Astrocyte (in vitro differentiated cells and primary cell): ENCODE measurements around the gene ST8SIA6. TPM values are rescaled to one million over a fixed set of nuclear protein-coding genes. Genes with fewer than 3 reads are reported as not detected.
A peak's percentile ranks its signal among the peaks of the same experiment; 100 is the strongest.

Source experiments
- DNase-seq: peaks from one replicate; pipeline ENCODE4 v3.0.0-alpha.2; 2010; ENCODE audit warnings: low read depth
- FAIRE-seq: peaks from 2 replicates; lab custom pipeline; 2011; peaks lifted over from hg19 to GRCh38; lab: Jason Lieb, UNC
- H2AFZ ChIP-seq: 2 replicates; pipeline ENCODE4 v1.6.0; 2012; ENCODE audit warnings: low read depth, low read length, inconsistent platforms
- H3K27ac ChIP-seq: 2 replicates; pipeline ENCODE4 v1.5.1; 2011; ENCODE audit warnings: low read depth, low read length, inconsistent platforms
- H3K27me3 ChIP-seq: 2 replicates; pipeline ENCODE4 v1.6.0; 2011; ENCODE audit warnings: low read length, inconsistent platforms; ENCODE audit not compliant: insufficient read depth
- H3K36me3 ChIP-seq: 2 replicates; pipeline ENCODE4 v1.5.1; 2011; ENCODE audit warnings: low read length, inconsistent platforms; ENCODE audit not compliant: insufficient read depth
- H3K4me1 ChIP-seq: 2 replicates; pipeline ENCODE4 v1.5.1; 2011; ENCODE audit warnings: low read length, inconsistent platforms; ENCODE audit not compliant: insufficient read depth
- H3K4me2 ChIP-seq: 2 replicates; pipeline ENCODE4 v1.6.0; 2012; ENCODE audit warnings: low read length, inconsistent platforms
- H3K4me3 ChIP-seq: 2 replicates; pipeline ENCODE4 v1.5.1; 2011; ENCODE audit warnings: low read depth, mild to moderate bottlenecking, low read length, inconsistent platforms; ENCODE audit not compliant: insufficient read depth
- H3K79me2 ChIP-seq: 2 replicates; pipeline ENCODE4 v1.6.0; 2012; ENCODE audit warnings: mild to moderate bottlenecking, low read length, inconsistent platforms; ENCODE audit not compliant: insufficient read depth
- H3K9ac ChIP-seq: 2 replicates; pipeline ENCODE4 v1.6.0; 2012; ENCODE audit warnings: mild to moderate bottlenecking, low read length, inconsistent platforms
- H3K9me3 ChIP-seq: 2 replicates; pipeline ENCODE4 v1.5.1; 2012; ENCODE audit warnings: low read depth, mild to moderate bottlenecking, low read length, inconsistent platforms; ENCODE audit not compliant: insufficient read depth
- H4K20me1 ChIP-seq: 2 replicates; pipeline ENCODE4 v1.6.0; 2012; ENCODE audit warnings: low read length, inconsistent platforms; ENCODE audit not compliant: insufficient read depth
- H3K27ac Mint-ChIP-seq: one replicate; pipeline ENCODE4 v1.8.0; 2021; ENCODE audit warnings: mild to moderate bottlenecking, mixed read lengths; ENCODE audit not compliant: unreplicated experiment
- H3K27me3 Mint-ChIP-seq: one replicate; pipeline ENCODE4 v1.8.0; 2021; ENCODE audit warnings: low read depth, mixed read lengths; ENCODE audit not compliant: unreplicated experiment
- H3K36me3 Mint-ChIP-seq: one replicate; pipeline ENCODE4 v1.8.0; 2021; ENCODE audit warnings: low read depth, mixed read lengths; ENCODE audit not compliant: unreplicated experiment
- H3K4me1 Mint-ChIP-seq: one replicate; pipeline ENCODE4 v1.8.0; 2021; ENCODE audit warnings: low read depth, mixed read lengths; ENCODE audit not compliant: unreplicated experiment
- H3K4me3 Mint-ChIP-seq: one replicate; pipeline ENCODE4 v1.8.0; 2021; ENCODE audit warnings: mild to moderate bottlenecking, moderate library complexity, mixed read lengths; ENCODE audit not compliant: unreplicated experiment
- H3K9me3 Mint-ChIP-seq: one replicate; pipeline ENCODE4 v1.8.0; 2021; ENCODE audit warnings: mild to moderate bottlenecking, mixed read lengths; ENCODE audit not compliant: unreplicated experiment
- EZH2 ChIP-seq: IDR thresholded peaks from 2 replicates; pipeline ENCODE4 v1.6.1; 2012; ENCODE audit warnings: mild to moderate bottlenecking, low read length, inconsistent platforms; ENCODE audit not compliant: insufficient read depth
- total RNA-seq: library from RNA; stranded (reverse); gene quantifications from 2 replicates; pipeline ENCODE4 v1.2.1, GENCODE V29; 2021
- TF ChIP-seq, protein P1 (sequence below): IDR thresholded peaks from 2 replicates; pipeline ENCODE4 v1.5.1; 2011; ENCODE audit warnings: low read depth, mild to moderate bottlenecking, inconsistent platforms, low read length, moderate library complexity; ENCODE audit not compliant: insufficient read depth

ST8SIA6 gene
- total RNA-seq, 1 donor from 2014 or later = not detected

DNA sequence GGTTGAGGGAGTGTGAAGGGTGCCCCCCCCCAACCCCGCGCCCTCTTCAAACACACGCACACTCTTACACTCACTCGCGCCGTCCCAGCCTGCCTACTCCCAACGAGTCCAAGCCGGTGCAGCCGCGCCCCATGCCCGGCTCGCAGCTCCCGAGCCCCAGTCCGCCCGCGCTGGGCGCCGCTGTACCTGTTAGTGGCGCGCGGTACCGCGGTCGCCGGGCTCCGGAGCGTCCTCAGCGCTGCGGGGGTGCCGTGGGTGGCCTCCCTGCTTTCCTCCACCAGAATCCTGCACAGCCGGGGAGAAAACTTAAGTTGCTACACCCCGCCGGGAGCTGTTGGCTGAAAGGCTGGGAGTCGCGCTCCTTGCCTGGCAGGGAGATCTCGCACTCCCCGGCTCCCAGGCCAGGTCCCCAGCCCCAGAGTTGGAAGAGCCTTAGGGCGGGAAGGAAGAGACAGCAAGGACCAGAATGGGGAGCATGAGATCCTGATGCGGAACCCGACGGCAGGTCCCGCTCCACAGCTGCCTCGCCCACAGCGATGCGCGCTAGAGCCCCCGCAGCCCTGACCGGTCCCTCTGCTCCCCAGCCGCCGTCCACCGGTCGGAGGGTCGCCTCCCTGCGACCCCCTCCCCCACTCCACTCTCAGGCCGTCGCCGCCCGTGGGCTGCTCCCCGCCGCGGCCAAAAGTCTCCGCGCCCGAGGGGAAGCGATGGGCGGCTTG is 863 bp downstream of the ST8SIA6 start:
- peak overlapping the region; percentile 50 for H3K4me3 ChIP-seq
- H3K4me1 ChIP-seq = no peaks in the 10 kb centered on the region
- Mint-ChIP-seq H3K4me3 (peak overlapping the region; percentile 76), H3K27me3 (peaks cover 36% of the 10 kb centered on the region), H3K27ac (no peak overlapping the region), H3K36me3 (peaks cover 5% of the 10 kb centered on the region), H3K4me1 (no peaks in the 10 kb centered on the region), H3K9me3 (peaks cover 26% of the 10 kb centered on the region)
- peak; percentile 47 for TF ChIP-seq EZH2
- TF ChIP-seq, protein P1, sequence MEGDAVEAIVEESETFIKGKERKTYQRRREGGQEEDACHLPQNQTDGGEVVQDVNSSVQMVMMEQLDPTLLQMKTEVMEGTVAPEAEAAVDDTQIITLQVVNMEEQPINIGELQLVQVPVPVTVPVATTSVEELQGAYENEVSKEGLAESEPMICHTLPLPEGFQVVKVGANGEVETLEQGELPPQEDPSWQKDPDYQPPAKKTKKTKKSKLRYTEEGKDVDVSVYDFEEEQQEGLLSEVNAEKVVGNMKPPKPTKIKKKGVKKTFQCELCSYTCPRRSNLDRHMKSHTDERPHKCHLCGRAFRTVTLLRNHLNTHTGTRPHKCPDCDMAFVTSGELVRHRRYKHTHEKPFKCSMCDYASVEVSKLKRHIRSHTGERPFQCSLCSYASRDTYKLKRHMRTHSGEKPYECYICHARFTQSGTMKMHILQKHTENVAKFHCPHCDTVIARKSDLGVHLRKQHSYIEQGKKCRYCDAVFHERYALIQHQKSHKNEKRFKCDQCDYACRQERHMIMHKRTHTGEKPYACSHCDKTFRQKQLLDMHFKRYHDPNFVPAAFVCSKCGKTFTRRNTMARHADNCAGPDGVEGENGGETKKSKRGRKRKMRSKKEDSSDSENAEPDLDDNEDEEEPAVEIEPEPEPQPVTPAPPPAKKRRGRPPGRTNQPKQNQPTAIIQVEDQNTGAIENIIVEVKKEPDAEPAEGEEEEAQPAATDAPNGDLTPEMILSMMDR = no peak
- DNase-seq (peak; percentile 31), FAIRE-seq (no peak)
- peak overlapping the region; percentile 57 for H3K9ac ChIP-seq
- H4K20me1 ChIP-seq = no peaks in the 10 kb centered on the region
- H3K9me3 ChIP-seq = peaks cover 6% of the 10 kb centered on the region
- no peaks in the 10 kb centered on the region for H3K79me2 ChIP-seq
- peak overlapping the region; percentile 88 for H2AFZ ChIP-seq
- no peaks in the 10 kb centered on the region for H3K36me3 ChIP-seq
- H3K27me3 ChIP-seq = no peaks in the 10 kb centered on the region
- peak overlapping the region; percentile 96 for H3K4me2 ChIP-seq
- no peak overlapping the region for H3K27ac ChIP-seq

DNA sequence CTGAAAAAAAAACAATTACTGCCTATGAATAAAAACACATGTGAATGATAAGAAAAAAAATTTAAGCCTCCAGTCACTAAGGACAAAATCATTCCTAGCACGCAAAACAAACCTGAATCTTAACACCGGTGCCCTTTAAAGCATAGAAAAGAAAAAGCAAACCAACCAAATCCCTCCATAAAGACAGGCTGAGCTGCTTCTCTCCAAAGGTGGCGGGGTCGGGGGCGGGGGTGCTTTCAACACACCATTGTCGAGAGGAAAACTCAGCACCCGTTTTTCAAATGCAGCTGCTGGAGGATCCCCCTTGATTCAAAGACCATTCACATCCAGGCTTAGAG is 1.4 kb downstream of the ST8SIA6 start:
- Mint-ChIP-seq H3K4me3 (peak overlapping the region; percentile 41), H3K27ac (no peak overlapping the region), H3K27me3 (peaks cover 36% of the 10 kb centered on the region), H3K9me3 (peaks cover 31% of the 10 kb centered on the region), H3K4me1 (no peaks in the 10 kb centered on the region), H3K36me3 (peaks cover 5% of the 10 kb centered on the region)
- Histone ChIP-seq H3K36me3 (no peaks in the 10 kb centered on the region), H3K9ac (no peak overlapping the region), H3K27me3 (no peaks in the 10 kb centered on the region), H3K79me2 (no peaks in the 10 kb centered on the region), H3K9me3 (peaks cover 10% of the 10 kb centered on the region), H3K4me1 (no peaks in the 10 kb centered on the region), H4K20me1 (no peaks in the 10 kb centered on the region), H3K4me3 (peak overlapping the region; percentile 50), H3K27ac (no peak overlapping the region), H3K4me2 (peak overlapping the region; percentile 96), H2AFZ (peak overlapping the region; percentile 88)
- FAIRE-seq (no peak), DNase-seq (no peak)
- TF ChIP-seq, protein P1 = no peak
- TF ChIP-seq EZH2 = no peak
